HepG2 (cell line): ENCODE data around the gene SND1. TPM values are rescaled to one million over a fixed set of nuclear protein-coding genes. Genes with fewer than 3 reads are reported as not detected.

Source experiments
- KLF11 ChIP-seq: IDR thresholded peaks from 2 replicates; pipeline ENCODE4 v1.6.1; 2016; ENCODE audit warnings: missing compliant biosample characterization
- NFAT5 ChIP-seq: sonication (generic); formaldehyde crosslinking; IDR thresholded peaks from 2 replicates; pipeline ENCODE4 v1.4.0; 2020; ENCODE audit warnings: missing genetic modification reagents
- NR3C1 ChIP-seq: sonication (generic); formaldehyde crosslinking; IDR thresholded peaks from 2 replicates; pipeline ENCODE4 v1.4.0; 2020; ENCODE audit warnings: missing genetic modification reagents
- PCBP2 ChIP-seq: fragments of 200-400 bp; formaldehyde crosslinking; optimal IDR thresholded peaks from 2 replicates; pipeline ENCODE3; 2018; ENCODE audit warnings: low read length, low read depth; ENCODE audit not compliant: poor library complexity, severe bottlenecking
- POLR2G ChIP-seq: fragments of 200-400 bp; formaldehyde crosslinking; IDR thresholded peaks from 2 replicates; pipeline ENCODE4 v1.6.1; 2018; ENCODE audit warnings: mild to moderate bottlenecking, low read depth, low read length, moderate library complexity
- ZNF280D ChIP-seq: sonication (generic); formaldehyde crosslinking; IDR thresholded peaks from 2 replicates; pipeline ENCODE4 v1.5.1; 2020; ENCODE audit warnings: mild to moderate bottlenecking, missing genetic modification reagents
- ZNF644 ChIP-seq: IDR thresholded peaks from 2 replicates; pipeline ENCODE4 v1.6.1; 2016; ENCODE audit warnings: low read depth
- ZNF790 ChIP-seq: sonication (generic); formaldehyde crosslinking; IDR thresholded peaks from 2 replicates; pipeline ENCODE4 v1.8.0; 2022; ENCODE audit warnings: missing genetic modification reagents, mild to moderate bottlenecking, borderline replicate concordance
- polyA plus RNA-seq, 8 experiments: library from polyadenylated mRNA; depleted of rRNA in 3 of 8; stranded (reverse) in 7 of 8; unstranded in 1 of 8; fragments of >200 nt; fragmentation: Illumina TruSeq in 4 of 8; extraction: Trizol in 4 of 8; gene quantifications; 2 replicates each; pipeline versions ENCODE4 v1.2.1 to v1.2.3, GENCODE V29; 2011 to 2016; ENCODE audit warnings: low read depth in 4 of 8, missing spikeins in 1 of 8, mixed read lengths in 1 of 8; ENCODE audit not compliant: insufficient read depth in 1 of 8
- total RNA-seq, 5 experiments: library from RNA; depleted of rRNA; stranded (reverse); fragments of >200 nt; fragmentation: Illumina TruSeq; extraction: Trizol; gene quantifications; 2 replicates each; pipeline ENCODE4 v1.2.3, GENCODE V29; 2016; ENCODE audit warnings: low read depth in 1 of 5
- TF ChIP-seq, protein P1 (sequence below): sonication (generic); formaldehyde crosslinking; IDR thresholded peaks from 2 replicates; pipeline ENCODE4 v1.5.0; 2020; ENCODE audit warnings: mild to moderate bottlenecking, missing genetic modification reagents
- TF ChIP-seq, protein P2 (sequence below): sonication (generic); formaldehyde crosslinking; IDR thresholded peaks from 2 replicates; pipeline ENCODE4 v1.8.0; 2022; ENCODE audit warnings: low read depth, missing genetic modification reagents

Gene SND1
- total and polyA plus RNA-seq, 2 of the 13 experiments (the other 11 are each of a cell fraction or from before 2014, with no cell fraction given) = 110 to 182 TPM

GRCh38 chr7:127652333-127653248 is 597 bp downstream of the SND1 start (continued):
- TF ChIP-seq PCBP2 = no peak
- TF ChIP-seq ZNF280D (CRISPR knock-in tag) = no peak
- no peak for TF ChIP-seq KLF11 (CRISPR knock-in tag)
- TF ChIP-seq ZNF644 = no peak
- TF ChIP-seq, protein P1, sequence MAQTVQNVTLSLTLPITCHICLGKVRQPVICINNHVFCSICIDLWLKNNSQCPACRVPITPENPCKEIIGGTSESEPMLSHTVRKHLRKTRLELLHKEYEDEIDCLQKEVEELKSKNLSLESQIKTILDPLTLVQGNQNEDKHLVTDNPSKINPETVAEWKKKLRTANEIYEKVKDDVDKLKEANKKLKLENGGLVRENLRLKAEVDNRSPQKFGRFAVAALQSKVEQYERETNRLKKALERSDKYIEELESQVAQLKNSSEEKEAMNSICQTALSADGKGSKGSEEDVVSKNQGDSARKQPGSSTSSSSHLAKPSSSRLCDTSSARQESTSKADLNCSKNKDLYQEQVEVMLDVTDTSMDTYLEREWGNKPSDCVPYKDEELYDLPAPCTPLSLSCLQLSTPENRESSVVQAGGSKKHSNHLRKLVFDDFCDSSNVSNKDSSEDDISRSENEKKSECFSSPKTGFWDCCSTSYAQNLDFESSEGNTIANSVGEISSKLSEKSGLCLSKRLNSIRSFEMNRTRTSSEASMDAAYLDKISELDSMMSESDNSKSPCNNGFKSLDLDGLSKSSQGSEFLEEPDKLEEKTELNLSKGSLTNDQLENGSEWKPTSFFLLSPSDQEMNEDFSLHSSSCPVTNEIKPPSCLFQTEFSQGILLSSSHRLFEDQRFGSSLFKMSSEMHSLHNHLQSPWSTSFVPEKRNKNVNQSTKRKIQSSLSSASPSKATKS (CRISPR knock-in tag) = peak; percentile 35; the same call in 1 of the 2 replicates
- no peak for TF ChIP-seq ZNF790 (CRISPR knock-in tag)
- no peak for TF ChIP-seq POLR2G
- TF ChIP-seq, protein P2, sequence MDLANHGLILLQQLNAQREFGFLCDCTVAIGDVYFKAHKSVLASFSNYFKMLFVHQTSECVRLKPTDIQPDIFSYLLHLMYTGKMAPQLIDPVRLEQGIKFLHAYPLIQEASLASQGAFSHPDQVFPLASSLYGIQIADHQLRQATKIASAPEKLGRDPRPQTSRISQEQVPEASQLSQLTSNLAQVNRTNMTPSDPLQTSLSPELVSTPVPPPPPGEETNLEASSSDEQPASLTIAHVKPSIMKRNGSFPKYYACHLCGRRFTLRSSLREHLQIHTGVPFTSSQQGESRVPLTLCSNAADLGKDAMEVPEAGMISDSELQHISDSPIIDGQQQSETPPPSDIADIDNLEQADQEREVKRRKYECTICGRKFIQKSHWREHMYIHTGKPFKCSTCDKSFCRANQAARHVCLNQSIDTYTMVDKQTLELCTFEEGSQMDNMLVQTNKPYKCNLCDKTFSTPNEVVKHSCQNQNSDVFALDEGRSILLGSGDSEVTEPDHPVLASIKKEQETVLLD (CRISPR knock-in tag) = no peak
- TF ChIP-seq NR3C1 (CRISPR knock-in tag) = no peak
- TF ChIP-seq NFAT5 (CRISPR knock-in tag) = no peak
